HEK293T (cell line): Measurements from ENCODE around the gene ENOSF1.

Experiments
- NFRKB ChIP-seq: fragments of 450-650 bp; IDR thresholded peaks from 2 replicates; pipeline ENCODE4 v1.6.1; 2016; ENCODE audit warnings: mild to moderate bottlenecking, moderate library complexity
- SP1 ChIP-seq: fragments of 450-650 bp; IDR thresholded peaks from 2 replicates; pipeline ENCODE4 v1.6.1; 2017
- TARDBP ChIP-seq: fragments of 450-650 bp; IDR thresholded peaks from 2 replicates; pipeline ENCODE4 v1.6.1; 2016
- ZNF384 ChIP-seq: fragments of 450-650 bp; IDR thresholded peaks from 2 replicates; pipeline ENCODE4 v1.6.1; 2016

GRCh38 chr18:703213-703967 is 9.0 kb downstream of the ENOSF1 start:
- TF ChIP-seq NFRKB (no peak), TARDBP (no peak), SP1 (no peak), ZNF384 (no peak)
